ENCODE results near the gene GAL3ST3. TPM values are rescaled to one million over a fixed set of nuclear protein-coding genes. Genes with fewer than 3 reads are reported as not detected.
A peak's percentile ranks its signal among the peaks of the same experiment; 100 is the strongest.

The GAL3ST3 gene
- total RNA-seq, 1 experiment from 2014 or later: 1.8 TPM

DNA sequence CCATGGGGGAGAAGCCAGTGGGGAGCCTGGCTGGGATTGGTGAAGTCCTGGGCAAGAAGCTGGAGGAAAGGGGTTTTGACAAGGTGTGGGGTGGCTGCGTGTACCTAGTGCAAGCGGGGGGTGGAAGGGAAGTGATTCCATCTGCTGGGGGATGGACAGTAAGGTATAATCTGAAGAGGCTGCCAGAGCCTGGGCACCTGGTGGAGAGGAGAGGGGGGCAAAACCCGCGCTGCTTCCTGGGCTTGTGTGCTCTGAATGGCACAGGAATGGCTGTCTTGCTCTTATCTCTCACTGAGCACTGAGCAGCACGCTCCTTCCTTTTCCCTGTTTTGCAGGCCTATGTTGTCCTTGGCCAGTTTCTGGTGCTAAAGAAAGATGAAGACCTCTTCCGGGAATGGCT is 45.7 kb downstream of the GAL3ST3 start:
- H3K4me1 ChIP-seq (ENCODE audit: insufficient read depth, low read length, poor library complexity, severe bottlenecking): peaks cover 3% of the 10 kb centered on the region
- H3K27ac ChIP-seq (ENCODE audit: low read depth, low read length, poor library complexity, severe bottlenecking): peak overlapping the region; percentile 93
- H3K27me3 ChIP-seq (replicated peaks; ENCODE audit: insufficient read depth, low read depth, low read length, poor library complexity): no peaks in the 10 kb centered on the region
- no peak for TF ChIP-seq EZH2 (IDR thresholded peaks at IDR 0.05; ENCODE audit: borderline replicate concordance, low read depth, low read length, poor library complexity, severe bottlenecking)
- TF ChIP-seq, protein P1, sequence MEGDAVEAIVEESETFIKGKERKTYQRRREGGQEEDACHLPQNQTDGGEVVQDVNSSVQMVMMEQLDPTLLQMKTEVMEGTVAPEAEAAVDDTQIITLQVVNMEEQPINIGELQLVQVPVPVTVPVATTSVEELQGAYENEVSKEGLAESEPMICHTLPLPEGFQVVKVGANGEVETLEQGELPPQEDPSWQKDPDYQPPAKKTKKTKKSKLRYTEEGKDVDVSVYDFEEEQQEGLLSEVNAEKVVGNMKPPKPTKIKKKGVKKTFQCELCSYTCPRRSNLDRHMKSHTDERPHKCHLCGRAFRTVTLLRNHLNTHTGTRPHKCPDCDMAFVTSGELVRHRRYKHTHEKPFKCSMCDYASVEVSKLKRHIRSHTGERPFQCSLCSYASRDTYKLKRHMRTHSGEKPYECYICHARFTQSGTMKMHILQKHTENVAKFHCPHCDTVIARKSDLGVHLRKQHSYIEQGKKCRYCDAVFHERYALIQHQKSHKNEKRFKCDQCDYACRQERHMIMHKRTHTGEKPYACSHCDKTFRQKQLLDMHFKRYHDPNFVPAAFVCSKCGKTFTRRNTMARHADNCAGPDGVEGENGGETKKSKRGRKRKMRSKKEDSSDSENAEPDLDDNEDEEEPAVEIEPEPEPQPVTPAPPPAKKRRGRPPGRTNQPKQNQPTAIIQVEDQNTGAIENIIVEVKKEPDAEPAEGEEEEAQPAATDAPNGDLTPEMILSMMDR (conservative IDR thresholded peaks at IDR 0.05; ENCODE audit: low read depth, low read length): no peak
- H3K9me3 ChIP-seq (ENCODE audit: low read depth, low read length, poor library complexity, severe bottlenecking): no peaks in the 10 kb centered on the region
- ChIA-PET POLR2A (ENCODE audit: low non-redundant PET) (no interaction called here), CTCF (no interaction called here)
- intact Hi-C loops (cut with micrococcal nuclease; ENCODE audit: unreplicated experiment): loop anchor here (2.0 to 5.0 kb wide), 3 partner anchors 41 to 221 kb away; partner anchors contain the start of genes AP5B1, SART1 and SF3B2
- no TSS peak for BruUV-seq (replicated peaks)
- H3K36me3 ChIP-seq (ENCODE audit: insufficient read depth, low read length, poor library complexity, severe bottlenecking): peaks cover 41% of the 10 kb centered on the region
- H3K4me3 ChIP-seq (ENCODE audit: low read depth, low read length, poor library complexity, severe bottlenecking): peak overlapping the region; percentile 63
- DNase-seq (ENCODE audit: low spot score): no peak

DNA sequence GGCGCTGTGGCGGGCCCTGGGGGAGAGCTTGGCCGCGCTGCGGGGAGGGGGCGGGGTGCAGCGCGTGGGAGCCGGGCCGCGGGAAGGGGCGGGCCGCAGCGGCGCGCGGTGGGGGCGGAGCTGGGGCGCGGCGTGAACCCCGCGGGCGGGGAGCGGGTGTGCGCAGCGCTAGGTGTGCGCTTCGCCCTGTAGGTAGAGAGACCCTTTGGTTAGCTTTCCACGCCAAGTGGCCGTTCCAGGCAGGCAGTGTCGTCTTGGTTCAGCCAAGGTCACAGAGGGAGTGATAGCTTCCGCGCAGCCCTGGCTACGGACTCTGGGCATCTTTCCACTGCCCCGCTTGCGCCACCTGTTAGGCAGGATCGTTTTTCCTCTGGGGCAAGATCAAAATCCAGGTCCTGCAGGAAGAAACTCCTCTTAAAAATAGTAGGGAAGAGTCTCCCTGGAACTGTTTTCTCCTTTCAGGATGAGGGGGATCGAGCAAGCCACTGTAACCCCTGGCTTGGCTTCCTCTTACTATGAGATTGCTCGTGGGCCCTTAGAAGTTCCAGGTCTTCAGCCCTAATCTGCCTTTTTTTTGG is 46.2 kb downstream of the GAL3ST3 start:
- no peak for DNase-seq (ENCODE audit: low spot score)
- ChIA-PET POLR2A (ENCODE audit: low non-redundant PET) (interaction anchor here (0.6 kb wide), 1 partner anchor 23 kb away, joined by 6 read pairs; the partner anchor contains the start of gene CATSPER1), CTCF (interaction anchor here (0.6 to 1.0 kb wide), 3 partner anchors 38 to 143 kb away, joined by 3 read pairs; no protein-coding TSS in a partner anchor)
- Histone ChIP-seq H3K36me3 (ENCODE audit: insufficient read depth, low read length, poor library complexity, severe bottlenecking) (peaks cover 46% of the 10 kb centered on the region), H3K9me3 (ENCODE audit: low read depth, low read length, poor library complexity, severe bottlenecking) (no peaks in the 10 kb centered on the region), H3K4me3 (ENCODE audit: low read depth, low read length, poor library complexity, severe bottlenecking) (peak overlapping the region; percentile 63), H3K4me1 (ENCODE audit: insufficient read depth, low read length, poor library complexity, severe bottlenecking) (peaks cover 3% of the 10 kb centered on the region), H3K27me3 (replicated peaks; ENCODE audit: insufficient read depth, low read depth, low read length, poor library complexity) (no peaks in the 10 kb centered on the region), H3K27ac (ENCODE audit: low read depth, low read length, poor library complexity, severe bottlenecking) (peak overlapping the region; percentile 93)
- no peak for TF ChIP-seq EZH2 (IDR thresholded peaks at IDR 0.05; ENCODE audit: borderline replicate concordance, low read depth, low read length, poor library complexity, severe bottlenecking)
- TF ChIP-seq, protein P1 (conservative IDR thresholded peaks at IDR 0.05; ENCODE audit: low read depth, low read length): no peak
- no TSS peak for BruUV-seq (replicated peaks)
- intact Hi-C loops (cut with micrococcal nuclease; ENCODE audit: unreplicated experiment): loop anchor here (2.0 to 5.0 kb wide), 3 partner anchors 40 to 220 kb away; partner anchors contain the start of genes AP5B1, SART1 and SF3B2

DNA sequence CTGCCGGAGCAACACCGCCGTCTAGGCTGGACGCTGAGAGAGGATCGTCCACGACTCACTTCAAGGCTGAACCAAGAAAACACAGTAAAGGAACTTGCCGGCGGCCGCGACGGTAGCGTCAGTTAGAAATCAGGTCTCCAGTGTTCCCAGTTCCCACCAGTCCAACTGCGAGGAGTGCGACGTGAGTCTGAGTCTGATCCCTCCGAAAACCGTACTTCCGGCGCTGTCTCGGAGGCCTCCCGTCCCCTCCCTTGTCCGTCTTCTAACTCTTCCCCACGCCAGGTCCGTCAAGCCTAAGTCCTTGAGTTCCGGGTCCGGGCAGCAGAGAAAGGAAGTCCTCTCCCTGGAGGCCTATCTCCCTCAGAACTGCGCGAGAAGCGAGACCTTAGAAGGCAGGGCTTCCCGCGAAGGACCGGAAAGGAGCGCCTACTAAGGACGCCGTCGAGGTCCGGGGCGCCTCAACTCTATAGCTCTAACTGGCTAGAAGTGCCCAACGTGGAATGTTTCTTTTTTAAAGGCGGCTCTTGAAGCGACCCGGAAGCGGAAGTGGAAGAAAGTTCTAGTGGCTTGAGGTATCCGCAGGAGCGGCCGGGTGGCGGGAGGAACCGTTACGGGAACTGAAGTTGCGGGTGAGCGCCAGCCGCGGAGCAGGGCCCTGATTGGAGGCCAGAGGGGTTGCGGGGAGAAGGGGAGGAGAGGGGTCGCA is 46.9 kb downstream of the GAL3ST3 start, which contains the start of the genes BANF1 and EIF1AD:
BANF1 (plus strand) TSS at position 562 of the 706 bp plus-strand sequence. CDS start 748 bp downstream, outside the sequence.
EIF1AD (minus strand) TSS at position 216 of the 706 bp plus-strand sequence. CDS start 1,768 bp downstream, outside the sequence.
- intact Hi-C loops (cut with micrococcal nuclease; ENCODE audit: unreplicated experiment): loop anchor here (2.0 to 5.0 kb wide), 3 partner anchors 40 to 220 kb away; partner anchors contain the start of genes AP5B1, SART1 and SF3B2
- Histone ChIP-seq H3K4me1 (ENCODE audit: insufficient read depth, low read length, poor library complexity, severe bottlenecking) (peaks cover 3% of the 10 kb centered on the region), H3K27me3 (replicated peaks; ENCODE audit: insufficient read depth, low read depth, low read length, poor library complexity) (no peaks in the 10 kb centered on the region), H3K4me3 (ENCODE audit: low read depth, low read length, poor library complexity, severe bottlenecking) (peak within 1 kb of the TSS; percentile 63), H3K9me3 (ENCODE audit: low read depth, low read length, poor library complexity, severe bottlenecking) (no peaks in the 10 kb centered on the region), H3K27ac (ENCODE audit: low read depth, low read length, poor library complexity, severe bottlenecking) (peak within 1 kb of the TSS; percentile 93), H3K36me3 (ENCODE audit: insufficient read depth, low read length, poor library complexity, severe bottlenecking) (peaks cover 52% of the 10 kb centered on the region)
- ChIA-PET POLR2A (ENCODE audit: low non-redundant PET) (no interaction called here), CTCF (interaction anchor here (0.6 to 1.0 kb wide), 4 partner anchors 37 to 261 kb away, joined by 3 read pairs; no protein-coding TSS in a partner anchor)
- DNase-seq (ENCODE audit: low spot score): peak; percentile 100
- TF ChIP-seq EZH2 (IDR thresholded peaks at IDR 0.05; ENCODE audit: borderline replicate concordance, low read depth, low read length, poor library complexity, severe bottlenecking): no peak
- TF ChIP-seq, protein P1 (conservative IDR thresholded peaks at IDR 0.05; ENCODE audit: low read depth, low read length): no peak
- BruUV-seq (replicated peaks): no TSS peak
